Measurements from ENCODE around the gene RBM5. TPM values are rescaled to one million over a fixed set of nuclear protein-coding genes. Genes with fewer than 3 reads are reported as not detected.

RBM5 gene
- polyA plus RNA-seq, 1 donor (not counting 4 experiments of a cell fraction or from before 2014, with no cell fraction given): 167 TPM

- H3K36me3 ChIP-seq (ENCODE audit: control insufficient read depth in 2 of 2, extremely low read depth in 1 of 2, insufficient read depth in 2 of 2, low read length in 2 of 2): peaks cover 13 to 20% of the 10 kb centered on the region in 2 experiments
- H3K79me2 ChIP-seq (ENCODE audit: control insufficient read depth, insufficient read depth, low read length): peaks cover 56% of the 10 kb centered on the region
- TF ChIP-seq CTCF (optimal IDR thresholded peaks at IDR 0.05 in 1 of 3, IDR thresholded peaks at IDR 0.05 in 1 of 3, conservative IDR thresholded peaks at IDR 0.05 in 1 of 3; ENCODE audit: extremely low read depth in 1 of 3, insufficient read depth in 2 of 3, low read length in 3 of 3) (no peak), EZH2 (IDR thresholded peaks at IDR 0.05; ENCODE audit: low read length) (no peak)
- no peaks in the 10 kb centered on the region for H4K20me1 ChIP-seq (ENCODE audit: control insufficient read depth, extremely low read depth, insufficient read depth, low read length)
- peak; percentile 5 for FAIRE-seq
- dilution Hi-C loops (cut with MboI; ENCODE audit: extremely low pct_ligation_motif_present, low sequenced_read_pairs): no loop called here
- no peaks in the 10 kb centered on the region for H3K9me3 ChIP-seq (ENCODE audit: control insufficient read depth, low read depth, low read length)
- H3K4me3 ChIP-seq (ENCODE audit: control insufficient read depth in 2 of 3, extremely low read depth in 1 of 3, insufficient read depth in 2 of 3, low read depth in 1 of 3, low read length in 3 of 3): peak overlapping the region; percentile 85 to 91 (median 88)
- H2AFZ ChIP-seq (ENCODE audit: control insufficient read depth, low read length): no peak overlapping the region
- peak overlapping the region; percentile 99 for H3K4me2 ChIP-seq (ENCODE audit: control insufficient read depth, extremely low read depth, insufficient read depth, low read depth, low read length)
- peaks cover 59% of the 10 kb centered on the region for H3K4me1 ChIP-seq (ENCODE audit: control insufficient read depth, extremely low read depth, insufficient read depth, low read length)
- peaks cover 6% of the 10 kb centered on the region for H3K9me1 ChIP-seq (ENCODE audit: control insufficient read depth, extremely low read depth, insufficient read depth, low read length)
- H3K9ac ChIP-seq (ENCODE audit: control insufficient read depth, extremely low read depth, insufficient read depth, low read length): peak overlapping the region; percentile 86
- H3K27ac ChIP-seq (ENCODE audit: control insufficient read depth, insufficient read depth, low read length): peak overlapping the region; percentile 77
- no peak for DNase-seq (ENCODE audit: low read depth, low spot score)
- H3K27me3 ChIP-seq (ENCODE audit: control insufficient read depth, extremely low read depth, insufficient read depth, low read length): no peaks in the 10 kb centered on the region
Observed at GRCh38 chr3:50155891-50156290, 67.2 kb downstream of the RBM5 start.

GRCh38 chr3:50156549-50157493 lies 68.1 kb downstream of the RBM5 start:
- peak; percentile 88 for FAIRE-seq
- H3K9me1 ChIP-seq (ENCODE audit: control insufficient read depth, extremely low read depth, insufficient read depth, low read length): peaks cover 8% of the 10 kb centered on the region
- no peak for DNase-seq (ENCODE audit: low read depth, low spot score)
- H2AFZ ChIP-seq (ENCODE audit: control insufficient read depth, low read length): no peak overlapping the region
- TF ChIP-seq CTCF (optimal IDR thresholded peaks at IDR 0.05 in 1 of 3, IDR thresholded peaks at IDR 0.05 in 1 of 3, conservative IDR thresholded peaks at IDR 0.05 in 1 of 3; ENCODE audit: extremely low read depth in 1 of 3, insufficient read depth in 2 of 3, low read length in 3 of 3) (no peak), EZH2 (IDR thresholded peaks at IDR 0.05; ENCODE audit: low read length) (no peak)
- no peaks in the 10 kb centered on the region for H3K9me3 ChIP-seq (ENCODE audit: control insufficient read depth, low read depth, low read length)
- peaks cover 13 to 29% of the 10 kb centered on the region in 2 experiments for H3K36me3 ChIP-seq (ENCODE audit: control insufficient read depth in 2 of 2, extremely low read depth in 1 of 2, insufficient read depth in 2 of 2, low read length in 2 of 2)
- H3K4me1 ChIP-seq (ENCODE audit: control insufficient read depth, extremely low read depth, insufficient read depth, low read length): peaks cover 59% of the 10 kb centered on the region
- peaks cover 65% of the 10 kb centered on the region for H3K79me2 ChIP-seq (ENCODE audit: control insufficient read depth, insufficient read depth, low read length)
- no peaks in the 10 kb centered on the region for H3K27me3 ChIP-seq (ENCODE audit: control insufficient read depth, extremely low read depth, insufficient read depth, low read length)
- no peaks in the 10 kb centered on the region for H4K20me1 ChIP-seq (ENCODE audit: control insufficient read depth, extremely low read depth, insufficient read depth, low read length)
- H3K4me3 ChIP-seq (ENCODE audit: control insufficient read depth in 2 of 3, extremely low read depth in 1 of 3, insufficient read depth in 2 of 3, low read depth in 1 of 3, low read length in 3 of 3): peak overlapping the region; percentile 85 to 91 (median 88)
- peak overlapping the region; percentile 77 for H3K27ac ChIP-seq (ENCODE audit: control insufficient read depth, insufficient read depth, low read length)
- peak overlapping the region; percentile 99 for H3K4me2 ChIP-seq (ENCODE audit: control insufficient read depth, extremely low read depth, insufficient read depth, low read depth, low read length)
- H3K9ac ChIP-seq (ENCODE audit: control insufficient read depth, extremely low read depth, insufficient read depth, low read length): peak overlapping the region; percentile 86
- dilution Hi-C loops (cut with MboI; ENCODE audit: extremely low pct_ligation_motif_present, low sequenced_read_pairs): no loop called here

All from keratinocyte (primary cell).